GM23338 (cell line): ENCODE data around the gene PXK. TPM values are rescaled to one million over a fixed set of nuclear protein-coding genes. Genes with fewer than 3 reads are reported as not detected.

Experiments used
- ATAC-seq: fragments of 200-7000 bp; cut with Tn5 transposase; 3 replicates; pipeline ENCODE4 v1.9.1; 2020
- DNase-seq: peaks from one replicate; pipeline ENCODE4 v3.0.0-alpha.2; 2015; ENCODE audit warnings: low spot score
- H2AFZ ChIP-seq: fragments of 200-600 bp; sonication (generic); 2 replicates; pipeline ENCODE4 v1.8.0; 2016; ENCODE audit warnings: antibody characterized with exemption, mild to moderate bottlenecking, moderate library complexity
- H3F3A ChIP-seq: fragments of 200-600 bp; sonication (generic); replicated peaks from 2 replicates; pipeline ENCODE4 v1.8.0; 2017; ENCODE audit warnings: antibody characterized with exemption, mixed run types, low read depth
- H3K27ac ChIP-seq: fragments of 200-600 bp; sonication (generic); 2 replicates; pipeline ENCODE4 v1.6.1; 2016; ENCODE audit warnings: low read depth
- H3K27me3 ChIP-seq: fragments of 200-600 bp; sonication (generic); 2 replicates; pipeline ENCODE4 v1.8.0; 2016; ENCODE audit warnings: mild to moderate bottlenecking, mixed run types, moderate library complexity; ENCODE audit not compliant: insufficient read depth
- H3K36me3 ChIP-seq: fragments of 200-600 bp; sonication (generic); 2 replicates; pipeline ENCODE4 v1.8.0; 2016; ENCODE audit warnings: mild to moderate bottlenecking; ENCODE audit not compliant: insufficient read depth
- H3K4me1 ChIP-seq: fragments of 200-600 bp; sonication (generic); 2 replicates; pipeline ENCODE4 v1.8.0; 2016; ENCODE audit warnings: mild to moderate bottlenecking, moderate library complexity; ENCODE audit not compliant: insufficient read depth
- H3K4me2 ChIP-seq: fragments of 200-600 bp; sonication (generic); 2 replicates; pipeline ENCODE4 v1.7.1; 2017; ENCODE audit warnings: mixed run types
- H3K4me3 ChIP-seq: fragments of 200-600 bp; sonication (generic); 2 replicates; pipeline ENCODE4 v1.6.1; 2016; ENCODE audit warnings: mixed run types
- H3K79me2 ChIP-seq: fragments of 200-600 bp; sonication (generic); replicated peaks from 2 replicates; pipeline ENCODE4 v1.8.0; 2017; ENCODE audit warnings: mild to moderate bottlenecking; ENCODE audit not compliant: insufficient read depth
- H3K9me2 ChIP-seq: fragments of 200-600 bp; sonication (generic); 2 replicates; pipeline ENCODE4 v1.8.0; 2017; ENCODE audit not compliant: insufficient read depth
- H4K20me1 ChIP-seq: fragments of 200-600 bp; sonication (generic); replicated peaks from 2 replicates; pipeline ENCODE4 v1.8.0; 2017; ENCODE audit warnings: mild to moderate bottlenecking; ENCODE audit not compliant: insufficient read depth
- H3K27ac Mint-ChIP-seq: 2 replicates; pipeline ENCODE4 v1.8.0; 2020; ENCODE audit warnings: inconsistent platforms, mild to moderate bottlenecking, moderate library complexity, mixed read lengths
- H3K27me3 Mint-ChIP-seq: 3 replicates; pipeline ENCODE4 v1.8.0; 2022; ENCODE audit warnings: low read depth, mild to moderate bottlenecking, moderate library complexity, mixed read lengths, inconsistent platforms; ENCODE audit not compliant: insufficient read depth, poor library complexity
- H3K36me3 Mint-ChIP-seq: 3 replicates; pipeline ENCODE4 v1.8.0; 2021; ENCODE audit warnings: low read depth, mild to moderate bottlenecking, inconsistent platforms, moderate library complexity, mixed read lengths
- H3K4me1 Mint-ChIP-seq: 3 replicates; pipeline ENCODE4 v1.8.0; 2020; ENCODE audit warnings: mild to moderate bottlenecking, inconsistent platforms, mixed read lengths
- H3K4me3 Mint-ChIP-seq: 3 replicates; pipeline ENCODE4 v1.8.0; 2021; ENCODE audit warnings: moderate library complexity, mild to moderate bottlenecking, inconsistent platforms, mixed read lengths
- H3K9me3 Mint-ChIP-seq: 3 replicates; pipeline ENCODE4 v1.8.0; 2020; ENCODE audit warnings: moderate library complexity, mild to moderate bottlenecking, inconsistent platforms, mixed read lengths
- CREB1 ChIP-seq: fragments of 250-450 bp; sonication (Bioruptor Pico); IDR thresholded peaks from 2 replicates; pipeline ENCODE4 v1.5.0; 2020; ENCODE audit warnings: low read depth, mild to moderate bottlenecking, moderate library complexity
- EZH2 ChIP-seq: fragments of 200-600 bp; sonication (generic); IDR thresholded peaks from one replicate; pipeline ENCODE4 v1.8.0; 2017; ENCODE audit warnings: antibody characterized with exemption, mild to moderate bottlenecking, low read depth; ENCODE audit not compliant: unreplicated experiment
- EZH2phosphoT487 ChIP-seq: fragments of 200-600 bp; sonication (generic); IDR thresholded peaks from one replicate; pipeline ENCODE4 v1.8.1; 2018; ENCODE audit warnings: antibody characterized with exemption; ENCODE audit not compliant: unreplicated experiment
- JUNB ChIP-seq: IDR thresholded peaks from one replicate; pipeline ENCODE4 v1.6.1; 2016; ENCODE audit warnings: antibody characterized with exemption; ENCODE audit not compliant: unreplicated experiment
- NANOG ChIP-seq: IDR thresholded peaks from 2 replicates; pipeline ENCODE4 v1.6.1; 2016; ENCODE audit warnings: antibody characterized with exemption, borderline replicate concordance
- POLR2AphosphoS5 ChIP-seq: IDR thresholded peaks from 2 replicates; pipeline ENCODE4 v1.6.1; 2016; ENCODE audit warnings: antibody characterized with exemption, low read depth
- STAT1 ChIP-seq: IDR thresholded peaks from one replicate; pipeline ENCODE4 v1.6.1; 2016; ENCODE audit warnings: antibody characterized with exemption; ENCODE audit not compliant: unreplicated experiment
- ZNF114 ChIP-seq: fragments of 250-450 bp; sonication (Bioruptor Pico); IDR thresholded peaks from 2 replicates; pipeline ENCODE4 v1.5.0; 2020; ENCODE audit warnings: mild to moderate bottlenecking, moderate library complexity
- ZNF331 ChIP-seq: fragments of 250-450 bp; sonication (Bioruptor Pico); IDR thresholded peaks from 2 replicates; pipeline ENCODE4 v1.5.0; 2020; ENCODE audit warnings: low read depth, mild to moderate bottlenecking, moderate library complexity
- polyA plus RNA-seq: library from polyadenylated mRNA; unstranded; fragments of >200 nt; fragmentation: Nextera tagmentation; extraction: Ambion mirVana; gene quantifications from 2 replicates; pipeline ENCODE4 v1.2.1, GENCODE V29; 2016
- total RNA-seq: library from RNA; depleted of rRNA; stranded (reverse); fragments of >200 nt; shearing (Covaris generic); gene quantifications from 2 replicates; pipeline ENCODE4 v1.2.3, GENCODE V29; 2014
- TF ChIP-seq, protein P1 (sequence below), 2 experiments: fragments of 200-600 bp in 1 of 2; sonication (generic) in 1 of 2; conservative IDR thresholded peaks; 2 replicates each; pipeline versions ENCODE4 v1.5.1 to v1.6.1; 2016 to 2017; ENCODE audit warnings: antibody characterized with exemption in 2 of 2, low read depth in 2 of 2, mild to moderate bottlenecking in 2 of 2, moderate library complexity in 1 of 2
- TF ChIP-seq, protein P2 (sequence below): fragments of 250-450 bp; sonication (Bioruptor Pico); IDR thresholded peaks from 2 replicates; pipeline ENCODE4 v1.5.0; 2020; ENCODE audit warnings: mild to moderate bottlenecking, moderate library complexity
- TF ChIP-seq, protein P3 (sequence below): IDR thresholded peaks from 2 replicates; pipeline ENCODE4 v1.6.1; 2016; ENCODE audit warnings: antibody characterized with exemption
- TF ChIP-seq, protein P4 (sequence below): IDR thresholded peaks from one replicate; pipeline ENCODE4 v1.6.1; 2018; ENCODE audit warnings: antibody characterized with exemption; ENCODE audit not compliant: unreplicated experiment

The PXK gene
- total and polyA plus RNA-seq, 2 experiments from 2014 or later = 6.4 to 6.5 TPM

DNA sequence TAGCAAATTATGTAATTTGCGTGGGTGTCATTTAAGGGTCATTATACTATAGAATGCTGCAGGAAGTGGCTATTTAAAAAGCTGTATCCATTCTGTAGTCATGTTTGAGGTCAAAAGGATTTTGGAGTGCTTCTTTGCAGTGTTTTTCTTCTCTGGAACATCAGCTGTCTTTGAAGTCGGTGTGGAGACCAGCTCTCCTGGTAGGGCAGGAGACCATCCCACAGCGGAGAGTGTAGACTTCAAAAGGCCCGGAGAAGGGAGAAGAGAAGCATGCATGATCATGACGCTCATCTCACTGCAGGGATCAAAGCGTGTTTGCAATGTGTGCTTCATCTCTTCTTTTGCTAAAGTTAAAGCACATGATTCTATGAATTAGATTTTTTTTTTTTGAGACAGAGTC is 19.9 kb downstream of the PXK start:
- H3K4me3 ChIP-seq = no peak overlapping the region
- peaks cover 10% of the 10 kb centered on the region; the same call in 1 of the 2 replicates for H3K4me1 ChIP-seq
- no peaks in the 10 kb centered on the region for H3K9me2 ChIP-seq
- Mint-ChIP-seq H3K27ac (no peak overlapping the region), H3K27me3 (peaks cover 3% of the 10 kb centered on the region), H3K4me3 (no peak overlapping the region), H3K36me3 (no peaks in the 10 kb centered on the region), H3K4me1 (peaks cover 13% of the 10 kb centered on the region), H3K9me3 (no peaks in the 10 kb centered on the region)
- H3K79me2 ChIP-seq = no peaks in the 10 kb centered on the region; the same call in 1 of the 2 replicates
- DNase-seq = no peak
- H4K20me1 ChIP-seq = no peaks in the 10 kb centered on the region
- no peak overlapping the region for H2AFZ ChIP-seq
- H3K27ac ChIP-seq = no peak overlapping the region
- TF ChIP-seq ZNF114 (CRISPR knock-in tag) (no peak), JUNB (no peak), NANOG (no peak), STAT1 (no peak), POLR2AphosphoS5 (no peak), ZNF331 (CRISPR knock-in tag) (no peak), EZH2 (no peak), CREB1 (no peak), EZH2phosphoT487 (no peak)
- TF ChIP-seq, protein P1, sequence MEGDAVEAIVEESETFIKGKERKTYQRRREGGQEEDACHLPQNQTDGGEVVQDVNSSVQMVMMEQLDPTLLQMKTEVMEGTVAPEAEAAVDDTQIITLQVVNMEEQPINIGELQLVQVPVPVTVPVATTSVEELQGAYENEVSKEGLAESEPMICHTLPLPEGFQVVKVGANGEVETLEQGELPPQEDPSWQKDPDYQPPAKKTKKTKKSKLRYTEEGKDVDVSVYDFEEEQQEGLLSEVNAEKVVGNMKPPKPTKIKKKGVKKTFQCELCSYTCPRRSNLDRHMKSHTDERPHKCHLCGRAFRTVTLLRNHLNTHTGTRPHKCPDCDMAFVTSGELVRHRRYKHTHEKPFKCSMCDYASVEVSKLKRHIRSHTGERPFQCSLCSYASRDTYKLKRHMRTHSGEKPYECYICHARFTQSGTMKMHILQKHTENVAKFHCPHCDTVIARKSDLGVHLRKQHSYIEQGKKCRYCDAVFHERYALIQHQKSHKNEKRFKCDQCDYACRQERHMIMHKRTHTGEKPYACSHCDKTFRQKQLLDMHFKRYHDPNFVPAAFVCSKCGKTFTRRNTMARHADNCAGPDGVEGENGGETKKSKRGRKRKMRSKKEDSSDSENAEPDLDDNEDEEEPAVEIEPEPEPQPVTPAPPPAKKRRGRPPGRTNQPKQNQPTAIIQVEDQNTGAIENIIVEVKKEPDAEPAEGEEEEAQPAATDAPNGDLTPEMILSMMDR (conservative IDR thresholded peaks at IDR 0.05; ENCODE audit: low read depth in 2 of 2) = no peak
- TF ChIP-seq, protein P2, sequence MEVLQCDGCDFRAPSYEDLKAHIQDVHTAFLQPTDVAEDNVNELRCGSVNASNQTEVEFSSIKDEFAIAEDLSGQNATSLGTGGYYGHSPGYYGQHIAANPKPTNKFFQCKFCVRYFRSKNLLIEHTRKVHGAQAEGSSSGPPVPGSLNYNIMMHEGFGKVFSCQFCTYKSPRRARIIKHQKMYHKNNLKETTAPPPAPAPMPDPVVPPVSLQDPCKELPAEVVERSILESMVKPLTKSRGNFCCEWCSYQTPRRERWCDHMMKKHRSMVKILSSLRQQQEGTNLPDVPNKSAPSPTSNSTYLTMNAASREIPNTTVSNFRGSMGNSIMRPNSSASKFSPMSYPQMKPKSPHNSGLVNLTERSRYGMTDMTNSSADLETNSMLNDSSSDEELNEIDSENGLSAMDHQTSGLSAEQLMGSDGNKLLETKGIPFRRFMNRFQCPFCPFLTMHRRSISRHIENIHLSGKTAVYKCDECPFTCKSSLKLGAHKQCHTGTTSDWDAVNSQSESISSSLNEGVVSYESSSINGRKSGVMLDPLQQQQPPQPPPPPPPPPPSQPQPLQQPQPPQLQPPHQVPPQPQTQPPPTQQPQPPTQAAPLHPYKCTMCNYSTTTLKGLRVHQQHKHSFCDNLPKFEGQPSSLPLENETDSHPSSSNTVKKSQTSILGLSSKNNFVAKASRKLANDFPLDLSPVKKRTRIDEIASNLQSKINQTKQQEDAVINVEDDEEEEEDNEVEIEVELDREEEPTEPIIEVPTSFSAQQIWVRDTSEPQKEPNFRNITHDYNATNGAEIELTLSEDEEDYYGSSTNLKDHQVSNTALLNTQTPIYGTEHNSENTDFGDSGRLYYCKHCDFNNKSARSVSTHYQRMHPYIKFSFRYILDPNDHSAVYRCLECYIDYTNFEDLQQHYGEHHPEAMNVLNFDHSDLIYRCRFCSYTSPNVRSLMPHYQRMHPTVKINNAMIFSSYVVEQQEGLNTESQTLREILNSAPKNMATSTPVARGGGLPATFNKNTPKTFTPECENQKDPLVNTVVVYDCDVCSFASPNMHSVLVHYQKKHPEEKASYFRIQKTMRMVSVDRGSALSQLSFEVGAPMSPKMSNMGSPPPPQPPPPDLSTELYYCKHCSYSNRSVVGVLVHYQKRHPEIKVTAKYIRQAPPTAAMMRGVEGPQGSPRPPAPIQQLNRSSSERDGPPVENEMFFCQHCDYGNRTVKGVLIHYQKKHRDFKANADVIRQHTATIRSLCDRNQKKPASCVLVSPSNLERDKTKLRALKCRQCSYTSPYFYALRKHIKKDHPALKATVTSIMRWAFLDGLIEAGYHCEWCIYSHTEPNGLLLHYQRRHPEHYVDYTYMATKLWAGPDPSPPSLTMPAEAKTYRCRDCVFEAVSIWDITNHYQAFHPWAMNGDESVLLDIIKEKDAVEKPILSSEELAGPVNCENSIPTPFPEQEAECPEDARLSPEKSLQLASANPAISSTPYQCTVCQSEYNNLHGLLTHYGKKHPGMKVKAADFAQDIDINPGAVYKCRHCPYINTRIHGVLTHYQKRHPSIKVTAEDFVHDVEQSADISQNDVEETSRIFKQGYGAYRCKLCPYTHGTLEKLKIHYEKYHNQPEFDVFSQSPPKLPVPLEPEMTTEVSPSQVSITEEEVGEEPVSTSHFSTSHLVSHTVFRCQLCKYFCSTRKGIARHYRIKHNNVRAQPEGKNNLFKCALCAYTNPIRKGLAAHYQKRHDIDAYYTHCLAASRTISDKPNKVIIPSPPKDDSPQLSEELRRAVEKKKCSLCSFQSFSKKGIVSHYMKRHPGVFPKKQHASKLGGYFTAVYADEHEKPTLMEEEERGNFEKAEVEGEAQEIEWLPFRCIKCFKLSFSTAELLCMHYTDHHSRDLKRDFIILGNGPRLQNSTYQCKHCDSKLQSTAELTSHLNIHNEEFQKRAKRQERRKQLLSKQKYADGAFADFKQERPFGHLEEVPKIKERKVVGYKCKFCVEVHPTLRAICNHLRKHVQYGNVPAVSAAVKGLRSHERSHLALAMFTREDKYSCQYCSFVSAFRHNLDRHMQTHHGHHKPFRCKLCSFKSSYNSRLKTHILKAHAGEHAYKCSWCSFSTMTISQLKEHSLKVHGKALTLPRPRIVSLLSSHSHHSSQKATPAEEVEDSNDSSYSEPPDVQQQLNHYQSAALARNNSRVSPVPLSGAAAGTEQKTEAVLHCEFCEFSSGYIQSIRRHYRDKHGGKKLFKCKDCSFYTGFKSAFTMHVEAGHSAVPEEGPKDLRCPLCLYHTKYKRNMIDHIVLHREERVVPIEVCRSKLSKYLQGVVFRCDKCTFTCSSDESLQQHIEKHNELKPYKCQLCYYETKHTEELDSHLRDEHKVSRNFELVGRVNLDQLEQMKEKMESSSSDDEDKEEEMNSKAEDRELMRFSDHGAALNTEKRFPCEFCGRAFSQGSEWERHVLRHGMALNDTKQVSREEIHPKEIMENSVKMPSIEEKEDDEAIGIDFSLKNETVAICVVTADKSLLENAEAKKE = no peak
- TF ChIP-seq, protein P3, sequence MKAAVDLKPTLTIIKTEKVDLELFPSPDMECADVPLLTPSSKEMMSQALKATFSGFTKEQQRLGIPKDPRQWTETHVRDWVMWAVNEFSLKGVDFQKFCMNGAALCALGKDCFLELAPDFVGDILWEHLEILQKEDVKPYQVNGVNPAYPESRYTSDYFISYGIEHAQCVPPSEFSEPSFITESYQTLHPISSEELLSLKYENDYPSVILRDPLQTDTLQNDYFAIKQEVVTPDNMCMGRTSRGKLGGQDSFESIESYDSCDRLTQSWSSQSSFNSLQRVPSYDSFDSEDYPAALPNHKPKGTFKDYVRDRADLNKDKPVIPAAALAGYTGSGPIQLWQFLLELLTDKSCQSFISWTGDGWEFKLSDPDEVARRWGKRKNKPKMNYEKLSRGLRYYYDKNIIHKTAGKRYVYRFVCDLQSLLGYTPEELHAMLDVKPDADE = no peak
- TF ChIP-seq, protein P4, sequence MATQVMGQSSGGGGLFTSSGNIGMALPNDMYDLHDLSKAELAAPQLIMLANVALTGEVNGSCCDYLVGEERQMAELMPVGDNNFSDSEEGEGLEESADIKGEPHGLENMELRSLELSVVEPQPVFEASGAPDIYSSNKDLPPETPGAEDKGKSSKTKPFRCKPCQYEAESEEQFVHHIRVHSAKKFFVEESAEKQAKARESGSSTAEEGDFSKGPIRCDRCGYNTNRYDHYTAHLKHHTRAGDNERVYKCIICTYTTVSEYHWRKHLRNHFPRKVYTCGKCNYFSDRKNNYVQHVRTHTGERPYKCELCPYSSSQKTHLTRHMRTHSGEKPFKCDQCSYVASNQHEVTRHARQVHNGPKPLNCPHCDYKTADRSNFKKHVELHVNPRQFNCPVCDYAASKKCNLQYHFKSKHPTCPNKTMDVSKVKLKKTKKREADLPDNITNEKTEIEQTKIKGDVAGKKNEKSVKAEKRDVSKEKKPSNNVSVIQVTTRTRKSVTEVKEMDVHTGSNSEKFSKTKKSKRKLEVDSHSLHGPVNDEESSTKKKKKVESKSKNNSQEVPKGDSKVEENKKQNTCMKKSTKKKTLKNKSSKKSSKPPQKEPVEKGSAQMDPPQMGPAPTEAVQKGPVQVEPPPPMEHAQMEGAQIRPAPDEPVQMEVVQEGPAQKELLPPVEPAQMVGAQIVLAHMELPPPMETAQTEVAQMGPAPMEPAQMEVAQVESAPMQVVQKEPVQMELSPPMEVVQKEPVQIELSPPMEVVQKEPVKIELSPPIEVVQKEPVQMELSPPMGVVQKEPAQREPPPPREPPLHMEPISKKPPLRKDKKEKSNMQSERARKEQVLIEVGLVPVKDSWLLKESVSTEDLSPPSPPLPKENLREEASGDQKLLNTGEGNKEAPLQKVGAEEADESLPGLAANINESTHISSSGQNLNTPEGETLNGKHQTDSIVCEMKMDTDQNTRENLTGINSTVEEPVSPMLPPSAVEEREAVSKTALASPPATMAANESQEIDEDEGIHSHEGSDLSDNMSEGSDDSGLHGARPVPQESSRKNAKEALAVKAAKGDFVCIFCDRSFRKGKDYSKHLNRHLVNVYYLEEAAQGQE = no peak
- H3F3A ChIP-seq = no peaks in the 10 kb centered on the region
- no peaks in the 10 kb centered on the region for H3K27me3 ChIP-seq
- H3K36me3 ChIP-seq = no peaks in the 10 kb centered on the region
- H3K4me2 ChIP-seq = no peak overlapping the region
- ATAC-seq = no peak
